Measurements from ENCODE around the gene LRRC8C. TPM values are rescaled to one million over a fixed set of nuclear protein-coding genes. Genes with fewer than 3 reads are reported as not detected.

Gene LRRC8C
- total RNA-seq, 1 donor from 2014 or later: 3.3 TPM

DNA sequence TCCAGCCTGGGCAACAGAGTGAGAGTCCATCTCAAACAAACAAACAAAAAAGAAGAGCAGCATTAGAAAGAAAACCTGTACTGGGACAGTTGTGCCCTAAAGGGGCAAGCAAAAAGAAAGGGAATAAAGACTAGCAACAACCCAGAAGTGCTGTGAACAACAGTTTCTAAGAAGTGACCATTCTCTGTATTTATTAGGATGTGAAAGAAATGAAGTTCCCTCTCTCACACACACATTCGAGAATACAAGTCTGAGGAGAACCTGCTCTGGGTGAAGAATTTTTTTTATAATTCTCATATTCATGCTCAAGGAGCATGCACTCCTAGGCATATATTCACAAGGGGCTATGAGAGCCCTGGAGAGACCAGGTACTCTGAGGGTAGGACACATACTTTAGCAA, 128.4 kb downstream of the LRRC8C start:
- H3K4me3 Mint-ChIP-seq (ENCODE audit: low read depth): no peak overlapping the region
- H3K36me3 Mint-ChIP-seq (ENCODE audit: insufficient read depth): no peaks in the 10 kb centered on the region
- H3K27ac Mint-ChIP-seq: no peak overlapping the region
- H3K9me3 Mint-ChIP-seq (ENCODE audit: low read depth): no peaks in the 10 kb centered on the region
- peaks cover 67% of the 10 kb centered on the region for H3K27me3 Mint-ChIP-seq
- peaks cover 14% of the 10 kb centered on the region for H3K4me1 Mint-ChIP-seq (ENCODE audit: low read depth)
- DNase-seq (ENCODE audit: low spot score, unreplicated experiment): no peak
- TF ChIP-seq, protein P1, sequence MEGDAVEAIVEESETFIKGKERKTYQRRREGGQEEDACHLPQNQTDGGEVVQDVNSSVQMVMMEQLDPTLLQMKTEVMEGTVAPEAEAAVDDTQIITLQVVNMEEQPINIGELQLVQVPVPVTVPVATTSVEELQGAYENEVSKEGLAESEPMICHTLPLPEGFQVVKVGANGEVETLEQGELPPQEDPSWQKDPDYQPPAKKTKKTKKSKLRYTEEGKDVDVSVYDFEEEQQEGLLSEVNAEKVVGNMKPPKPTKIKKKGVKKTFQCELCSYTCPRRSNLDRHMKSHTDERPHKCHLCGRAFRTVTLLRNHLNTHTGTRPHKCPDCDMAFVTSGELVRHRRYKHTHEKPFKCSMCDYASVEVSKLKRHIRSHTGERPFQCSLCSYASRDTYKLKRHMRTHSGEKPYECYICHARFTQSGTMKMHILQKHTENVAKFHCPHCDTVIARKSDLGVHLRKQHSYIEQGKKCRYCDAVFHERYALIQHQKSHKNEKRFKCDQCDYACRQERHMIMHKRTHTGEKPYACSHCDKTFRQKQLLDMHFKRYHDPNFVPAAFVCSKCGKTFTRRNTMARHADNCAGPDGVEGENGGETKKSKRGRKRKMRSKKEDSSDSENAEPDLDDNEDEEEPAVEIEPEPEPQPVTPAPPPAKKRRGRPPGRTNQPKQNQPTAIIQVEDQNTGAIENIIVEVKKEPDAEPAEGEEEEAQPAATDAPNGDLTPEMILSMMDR (IDR thresholded peaks at IDR 0.05; ENCODE audit: unreplicated experiment): no peak

DNA sequence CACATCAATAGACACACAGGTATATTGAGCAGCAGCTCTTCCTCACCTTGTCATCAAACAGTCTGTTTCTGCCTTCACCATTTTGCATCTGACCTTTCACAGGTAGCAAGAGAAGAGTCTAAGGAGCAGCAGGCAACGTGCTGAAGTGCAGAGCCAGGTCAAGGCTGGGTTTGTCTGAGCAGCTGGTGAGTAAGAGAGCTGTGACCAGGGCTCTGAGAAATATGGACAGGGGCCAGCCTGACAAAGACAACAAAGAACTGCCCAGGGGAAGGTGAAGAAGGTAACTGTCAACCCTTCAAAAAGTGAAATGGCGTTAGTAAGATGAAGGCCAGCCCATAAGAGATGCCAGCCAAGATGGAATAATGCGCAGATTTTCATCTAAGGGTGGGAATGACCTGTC, 129.0 kb downstream of the LRRC8C start:
- TF ChIP-seq, protein P1 (IDR thresholded peaks at IDR 0.05; ENCODE audit: unreplicated experiment): no peak
- peaks cover 14% of the 10 kb centered on the region for H3K4me1 Mint-ChIP-seq (ENCODE audit: low read depth)

DNA sequence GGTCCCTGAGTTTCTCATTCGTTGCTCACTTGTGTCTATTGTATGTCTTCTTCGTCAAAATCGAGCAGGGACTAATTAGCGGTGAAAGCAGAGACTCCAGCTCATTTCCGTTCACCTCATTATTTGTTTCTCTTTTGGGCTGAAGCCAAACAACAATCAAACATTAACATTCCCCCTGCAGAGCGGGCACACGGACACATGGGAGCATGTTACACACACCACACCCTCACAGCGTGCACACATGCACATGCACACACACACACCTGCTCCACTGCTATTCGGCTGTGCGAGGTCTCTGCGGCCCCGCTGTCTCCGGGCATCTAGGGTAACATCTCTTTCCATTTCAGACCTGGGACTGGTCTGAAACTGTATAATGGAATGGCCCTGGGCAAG, 129.5 kb downstream of the LRRC8C start:
- H3K9me3 Mint-ChIP-seq (ENCODE audit: low read depth): no peaks in the 10 kb centered on the region

More for the DNA sequence above, 129.0 kb downstream of the LRRC8C start:
- Mint-ChIP-seq H3K9me3 (ENCODE audit: low read depth) (no peaks in the 10 kb centered on the region), H3K36me3 (ENCODE audit: insufficient read depth) (no peaks in the 10 kb centered on the region), H3K27ac (no peak overlapping the region), H3K4me3 (ENCODE audit: low read depth) (no peak overlapping the region), H3K27me3 (peaks cover 68% of the 10 kb centered on the region)
- no peak for DNase-seq (ENCODE audit: low spot score, unreplicated experiment)

DNA sequence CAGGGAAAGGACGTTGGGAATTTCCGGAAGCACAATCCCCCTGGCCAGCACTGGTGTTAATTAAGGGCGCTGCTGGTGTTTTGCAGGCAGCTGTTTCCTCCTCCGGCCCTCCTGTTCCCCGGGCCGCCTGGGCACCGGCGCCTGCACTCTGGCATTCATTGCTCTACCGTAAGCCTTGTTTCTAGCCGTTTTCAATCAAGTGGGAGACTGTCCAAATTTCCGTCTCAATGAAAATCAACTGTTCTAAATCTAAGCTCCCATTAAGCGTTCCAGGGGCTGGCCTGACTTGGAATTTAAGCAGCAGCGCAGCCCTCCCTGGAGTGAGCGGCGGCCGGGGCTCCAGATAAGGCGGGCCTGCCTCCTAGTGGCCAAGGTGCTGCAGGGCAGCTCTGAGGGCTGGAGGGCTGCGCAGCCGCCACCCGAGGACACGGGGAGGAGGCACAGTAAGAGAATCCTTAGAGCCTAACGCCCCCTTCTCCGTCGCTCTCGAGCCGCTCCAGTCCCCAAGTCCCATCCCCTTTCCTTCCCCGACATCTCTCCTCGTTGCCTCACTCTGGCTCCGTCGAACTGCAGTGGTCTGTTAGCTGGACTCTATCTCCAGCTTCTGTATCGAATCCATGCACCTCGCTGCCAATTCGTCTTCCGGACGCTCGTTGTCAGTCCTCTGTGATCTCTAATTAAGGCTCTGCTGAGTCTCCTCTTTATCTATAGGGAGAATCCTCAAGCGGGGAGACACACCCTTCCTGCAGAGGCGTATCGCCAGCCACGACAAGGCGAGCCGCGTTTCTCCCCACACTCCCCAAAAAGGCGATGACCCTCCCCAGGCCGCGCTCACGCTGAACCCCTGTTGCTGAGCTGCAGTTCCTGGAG, 130.1 kb downstream of the LRRC8C start:
- TF ChIP-seq, protein P1 (IDR thresholded peaks at IDR 0.05; ENCODE audit: unreplicated experiment): peak; percentile 98
- no peaks in the 10 kb centered on the region for H3K9me3 Mint-ChIP-seq (ENCODE audit: low read depth)
- H3K4me1 Mint-ChIP-seq (ENCODE audit: low read depth): peaks cover 12% of the 10 kb centered on the region
- no peaks in the 10 kb centered on the region for H3K36me3 Mint-ChIP-seq (ENCODE audit: insufficient read depth)
- DNase-seq (ENCODE audit: low spot score, unreplicated experiment): peak; percentile 71
- peak overlapping the region; percentile 50 for H3K27ac Mint-ChIP-seq
- peak overlapping the region; percentile 75 for H3K4me3 Mint-ChIP-seq (ENCODE audit: low read depth)
- peaks cover 63% of the 10 kb centered on the region for H3K27me3 Mint-ChIP-seq

More for the DNA sequence above, 129.5 kb downstream of the LRRC8C start:
- TF ChIP-seq, protein P1 (IDR thresholded peaks at IDR 0.05; ENCODE audit: unreplicated experiment): no peak
- peak overlapping the region; percentile 75 for H3K4me3 Mint-ChIP-seq (ENCODE audit: low read depth)
- H3K27me3 Mint-ChIP-seq: peaks cover 63% of the 10 kb centered on the region
- no peak for DNase-seq (ENCODE audit: low spot score, unreplicated experiment)
- H3K27ac Mint-ChIP-seq: no peak overlapping the region
- peaks cover 12% of the 10 kb centered on the region for H3K4me1 Mint-ChIP-seq (ENCODE audit: low read depth)
- no peaks in the 10 kb centered on the region for H3K36me3 Mint-ChIP-seq (ENCODE audit: insufficient read depth)

DNA sequence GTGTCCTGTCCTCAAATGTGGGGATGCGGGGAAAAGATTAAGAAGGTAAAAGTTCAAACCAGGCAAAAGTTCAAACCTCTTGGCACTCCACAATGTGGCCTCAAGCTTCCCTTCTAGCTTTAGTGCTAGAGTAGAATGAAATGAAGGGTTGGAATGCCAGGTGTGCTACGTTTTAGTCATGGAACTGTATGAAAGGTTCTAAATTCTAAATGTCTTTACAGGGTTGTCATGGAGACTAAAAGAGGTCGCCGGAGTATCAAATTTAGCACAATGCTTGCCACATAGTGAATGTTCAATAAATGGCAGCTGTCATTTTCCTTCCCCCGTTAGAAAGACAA, 130.7 kb downstream of the LRRC8C start:
- TF ChIP-seq, protein P1 (IDR thresholded peaks at IDR 0.05; ENCODE audit: unreplicated experiment): no peak
- peaks cover 11% of the 10 kb centered on the region for H3K4me1 Mint-ChIP-seq (ENCODE audit: low read depth)
- H3K9me3 Mint-ChIP-seq (ENCODE audit: low read depth): no peaks in the 10 kb centered on the region
- DNase-seq (ENCODE audit: low spot score, unreplicated experiment): no peak
- no peaks in the 10 kb centered on the region for H3K36me3 Mint-ChIP-seq (ENCODE audit: insufficient read depth)
- H3K4me3 Mint-ChIP-seq (ENCODE audit: low read depth): peak overlapping the region; percentile 75
- no peak overlapping the region for H3K27ac Mint-ChIP-seq
- H3K27me3 Mint-ChIP-seq: peaks cover 60% of the 10 kb centered on the region

Data from progenitor cell of endocrine pancreas (in vitro differentiated cells).